GM20000 (cell line): ENCODE measurements around the gene AIFM3.

Experiments used
- DNase-seq: peaks from one replicate; pipeline ENCODE4 v3.0.0; 2012; ENCODE audit warnings: low spot score
- CTCF ChIP-seq: IDR thresholded peaks from 2 replicates; pipeline ENCODE4 v1.5.1; 2012; ENCODE audit warnings: mild to moderate bottlenecking, control low read depth; ENCODE audit errors: extremely low read depth, missing control alignments

AIFM3 gene

GRCh38 chr22:20996598-20997535, 29.8 kb downstream of the AIFM3 start:
- TF ChIP-seq CTCF: no peak
- no peak for DNase-seq

DNA sequence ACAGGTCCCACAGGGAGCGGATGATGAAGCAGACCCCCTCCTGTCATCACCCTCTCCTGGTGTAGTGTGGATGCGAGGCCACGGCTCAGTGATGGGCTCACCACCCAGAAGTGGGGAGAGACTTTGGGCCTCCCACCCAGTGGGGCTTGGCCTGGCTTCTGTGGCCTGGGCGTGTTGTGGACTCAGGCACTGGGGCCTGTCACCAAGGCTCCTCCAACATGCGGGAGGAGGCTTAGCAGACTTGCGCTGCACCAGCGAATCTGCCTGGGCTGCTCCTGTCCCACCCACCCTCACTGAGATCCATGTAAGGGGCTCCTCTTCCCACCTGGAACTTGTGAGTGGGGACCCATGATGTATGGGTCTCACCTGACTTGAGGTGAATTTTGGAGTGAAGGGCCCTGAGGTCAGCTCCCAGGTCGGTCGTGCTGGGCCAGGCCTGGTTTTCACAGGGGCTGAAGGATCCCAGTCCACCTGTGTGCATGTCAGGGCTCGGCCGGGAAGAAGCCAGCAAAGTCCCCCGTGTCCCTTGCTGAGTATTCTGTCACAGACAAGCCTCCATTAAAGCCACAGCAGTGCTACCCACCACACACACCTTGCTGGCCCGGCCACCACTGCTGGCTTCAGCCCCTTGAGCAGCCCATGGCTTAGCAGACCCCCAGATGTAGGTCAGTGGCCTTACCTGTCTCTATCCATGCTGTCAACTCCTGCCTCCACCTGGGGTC, 30.6 kb downstream of the AIFM3 start:
- TF ChIP-seq CTCF: no peak
- DNase-seq: no peak

GRCh38 chr22:20998411-20999336, 31.6 kb downstream of the AIFM3 start:
- DNase-seq: no peak
- TF ChIP-seq CTCF: no peak

DNA sequence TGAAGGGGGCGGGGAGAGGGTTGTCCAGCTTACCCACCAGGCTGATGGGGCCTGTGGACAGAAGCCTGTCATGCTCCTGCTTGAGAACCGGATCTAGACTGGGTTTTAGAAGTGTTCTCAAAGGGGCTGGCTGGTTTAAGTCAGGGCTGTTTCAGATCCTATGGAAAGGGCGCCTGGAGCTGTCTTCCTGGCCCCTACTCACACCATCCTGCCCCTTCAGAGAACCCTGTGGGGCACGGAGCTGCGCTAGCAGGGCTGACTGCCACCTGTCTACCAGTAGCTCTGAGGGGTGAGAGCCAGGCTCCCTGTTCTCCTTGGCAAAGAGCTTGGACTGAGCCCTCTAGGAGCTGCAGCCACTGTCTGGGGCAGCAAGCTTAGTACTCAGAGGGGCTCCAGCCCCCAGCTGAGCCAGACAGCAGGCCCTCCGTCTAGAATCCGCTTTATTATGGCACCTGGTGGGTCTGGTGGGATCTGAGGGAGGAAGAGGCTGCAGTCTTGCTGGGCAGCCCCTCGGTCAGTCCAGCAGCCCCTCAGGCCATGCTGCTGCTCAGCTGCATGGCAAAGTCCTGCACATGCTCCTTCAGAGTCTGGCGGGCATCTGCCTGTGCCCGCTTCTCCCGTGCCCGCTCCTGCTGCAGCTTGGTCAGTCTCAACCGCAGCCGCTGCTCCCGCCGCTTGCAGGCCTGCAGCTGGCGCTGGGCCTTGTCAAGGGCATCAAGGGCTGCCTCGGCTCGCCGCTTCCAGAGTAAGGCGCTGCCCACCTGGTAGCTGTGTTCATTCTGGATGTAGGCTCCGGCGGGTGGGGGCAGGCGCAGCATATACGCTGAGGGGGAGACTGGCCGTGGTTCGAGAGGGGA, 32.5 kb downstream of the AIFM3 start:
- no peak for TF ChIP-seq CTCF
- DNase-seq: no peak

DNA sequence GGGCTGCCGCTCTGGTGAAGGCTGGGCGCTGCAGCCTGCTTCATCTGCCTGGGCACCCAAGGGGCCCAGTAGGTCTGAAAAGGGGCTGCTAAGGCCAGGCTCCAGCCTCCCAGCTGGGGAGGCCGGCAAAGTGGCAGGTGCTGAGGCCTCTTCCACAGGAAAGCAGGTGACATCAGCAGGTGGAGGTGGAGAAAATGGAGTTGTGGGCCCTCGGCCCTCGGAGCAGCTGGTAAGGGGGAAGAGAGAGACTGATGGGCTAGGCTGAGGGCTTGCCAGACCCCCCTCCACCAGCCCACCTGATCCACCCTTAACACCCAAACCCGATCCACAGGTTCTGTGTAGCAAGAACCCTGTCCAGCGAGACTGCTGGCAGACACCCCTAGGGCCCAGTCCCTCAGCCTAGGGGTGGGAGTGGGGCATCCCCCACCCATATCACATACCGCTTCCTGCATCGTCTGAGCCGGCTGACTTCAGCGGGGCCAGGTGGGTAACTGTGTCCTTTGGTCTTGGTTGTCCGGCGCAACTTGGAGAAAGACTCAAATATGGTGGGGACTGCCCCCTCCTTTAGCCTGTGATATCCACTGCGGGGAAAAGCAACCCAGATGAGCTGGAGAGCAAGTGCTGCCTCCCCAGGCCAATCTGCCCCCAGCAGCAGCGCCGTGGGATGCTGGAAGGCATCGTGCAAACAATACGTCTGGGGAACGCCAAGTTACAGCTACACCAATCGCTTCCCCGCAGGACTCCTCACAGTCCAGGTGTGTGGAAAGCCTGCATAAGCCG, 33.3 kb downstream of the AIFM3 start:
- no peak for DNase-seq
- no peak for TF ChIP-seq CTCF
